Pancreas (tissue), 10 donors: ENCODE data around the gene TRAF3IP3. TPM values are rescaled to one million over a fixed set of nuclear protein-coding genes. Genes with fewer than 3 reads are reported as not detected.

ENCODE experiments used
- ATAC-seq, 4 donors: fragments of 200-7000 bp; cut with Tn5 transposase; one replicate each; pipeline versions ENCODE4 v1.8.0 to v1.9.1; 2020; ENCODE audit warnings: mild to moderate bottlenecking in 4 of 4, moderate library complexity in 4 of 4
- DNase-seq, 6 donors: peaks; one replicate each; pipeline ENCODE4 v3.0.0-alpha.2; 2020
- FAIRE-seq: peaks from 2 replicates; lab custom pipeline; 2012; peaks lifted over from hg19 to GRCh38; lab: Jason Lieb, UNC
- H3K27ac ChIP-seq, 4 donors: fragments of 200-600 bp; sonication (generic); 1 replicate in 3 of 4; 2 replicates in 1 of 4; pipeline versions ENCODE4 v1.5.0 to v1.8.0; 2020
- H3K27me3 ChIP-seq, 4 donors: fragments of 200-600 bp; one replicate each; pipeline ENCODE4 v1.8.0; 2021
- H3K36me3 ChIP-seq, 3 donors: fragments of 200-600 bp; sonication (generic) in 1 of 3; one replicate each; pipeline versions ENCODE4 v1.5.0 to v1.8.0; 2020 to 2021
- H3K4me1 ChIP-seq, 3 donors: fragments of 200-600 bp; one replicate each; pipeline ENCODE4 v1.8.0; 2021
- H3K4me3 ChIP-seq, 4 donors: fragments of 200-600 bp; sonication (generic) in 2 of 4; one replicate each; pipeline versions ENCODE4 v1.5.0 to v1.8.0; 2020 to 2021
- H3K9me3 ChIP-seq, 4 donors: fragments of 200-600 bp; one replicate each; pipeline ENCODE4 v1.8.0; 2021
- WGBS, 2 donors: extraction: QIAGEN DNeasy Blood & Tissue Kit; methylation state at CpG; one replicate each; pipeline ENCODE4 v1.1.7; 2013; 5-methylcytosine and 5-hydroxymethylcytosine counted together
- intact Hi-C, 3 donors: fragments of 100-400 bp; cut with DNase I; formaldehyde crosslinking; loops; one replicate each; pipeline versions ENCODE4 v1.11.1 to v1.14.2; 2022
- polyA plus RNA-seq, 2 donors: library from polyadenylated mRNA; stranded (reverse); fragments of 200-250 nt; gene quantifications; one replicate each; pipeline ENCODE4 v1.2.3, GENCODE V29; 2013
- total RNA-seq, 6 donors: library from RNA; stranded (reverse); fragmentation: NEBNext Ultra II Directional in 4 of 6; extraction: Animal tissue kit (Norgen Biotek cat#: 25700) in 4 of 6; gene quantifications; one replicate each; pipeline versions ENCODE4 v1.2.1 to v1.2.4, GENCODE V29; 2021 to 2023
- TF ChIP-seq, protein P1 (sequence below), 4 donors: fragments of 200-600 bp; sonication (generic) in 3 of 4; IDR thresholded peaks; one replicate each; pipeline versions ENCODE4 v1.5.0 to v1.8.0; 2021; ENCODE audit warnings: antibody characterized with exemption in 4 of 4
- donor health status: healthy with polysubstance abuse.
- donor health status: DM: no; HTN: no; CAD: no; lungs with moderate emphysema.
- donor health status: DM: no; HTN: no; CAD: no.
- donor health status: control.
- donor health status: control.
- donor health status: Bipolar disorder and iron deficiency.
- donor health status: DM: yes; HTN: yes; CAD: no.
- donor health status: DM: no; HTN: no; CAD: no.
- donor health status: DM: no; HTN: no; CAD: no.
- donor health status: DM: yes; HTN: yes; CAD: no.

Gene TRAF3IP3
- total and polyA plus RNA-seq, 8 donors: 0.42 to 5.5 (median 1.5) TPM

DNA sequence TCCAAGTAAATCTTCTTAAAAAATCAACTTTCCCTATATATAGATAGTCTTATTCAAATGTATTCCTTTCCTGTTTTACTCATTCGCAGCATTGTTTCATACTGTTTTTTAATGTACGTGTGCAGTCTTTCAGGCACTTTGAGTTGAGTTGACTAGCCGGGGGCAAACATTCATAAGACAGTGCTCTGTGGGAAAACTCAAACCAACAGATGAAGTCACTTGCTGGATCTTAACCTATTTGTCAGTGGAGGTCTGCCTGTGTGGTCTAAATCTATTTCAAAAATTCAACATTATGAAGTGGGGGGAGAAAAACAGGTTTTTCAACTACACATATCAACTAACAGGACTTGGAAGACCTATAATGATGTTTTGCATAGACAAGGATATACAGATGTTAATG lies 45.0 kb upstream of the TRAF3IP3 start:
- H3K36me3 ChIP-seq: no peaks in the 10 kb centered on the region
- H3K9me3 ChIP-seq: no peaks in the 10 kb centered on the region
- intact Hi-C loops: no loop called here
- WGBS, 2 donors: 74 to 76% methylated on average over 3 of the region's 3 CpGs
- H3K27ac ChIP-seq: no peak overlapping the region
- H3K4me1 ChIP-seq: no peaks in the 10 kb centered on the region
- DNase-seq (no peak), FAIRE-seq (no peak), ATAC-seq (no peak)
- no peaks in the 10 kb centered on the region for H3K27me3 ChIP-seq
- TF ChIP-seq, protein P1, sequence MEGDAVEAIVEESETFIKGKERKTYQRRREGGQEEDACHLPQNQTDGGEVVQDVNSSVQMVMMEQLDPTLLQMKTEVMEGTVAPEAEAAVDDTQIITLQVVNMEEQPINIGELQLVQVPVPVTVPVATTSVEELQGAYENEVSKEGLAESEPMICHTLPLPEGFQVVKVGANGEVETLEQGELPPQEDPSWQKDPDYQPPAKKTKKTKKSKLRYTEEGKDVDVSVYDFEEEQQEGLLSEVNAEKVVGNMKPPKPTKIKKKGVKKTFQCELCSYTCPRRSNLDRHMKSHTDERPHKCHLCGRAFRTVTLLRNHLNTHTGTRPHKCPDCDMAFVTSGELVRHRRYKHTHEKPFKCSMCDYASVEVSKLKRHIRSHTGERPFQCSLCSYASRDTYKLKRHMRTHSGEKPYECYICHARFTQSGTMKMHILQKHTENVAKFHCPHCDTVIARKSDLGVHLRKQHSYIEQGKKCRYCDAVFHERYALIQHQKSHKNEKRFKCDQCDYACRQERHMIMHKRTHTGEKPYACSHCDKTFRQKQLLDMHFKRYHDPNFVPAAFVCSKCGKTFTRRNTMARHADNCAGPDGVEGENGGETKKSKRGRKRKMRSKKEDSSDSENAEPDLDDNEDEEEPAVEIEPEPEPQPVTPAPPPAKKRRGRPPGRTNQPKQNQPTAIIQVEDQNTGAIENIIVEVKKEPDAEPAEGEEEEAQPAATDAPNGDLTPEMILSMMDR (IDR thresholded peaks at IDR 0.05): no peak
- no peak overlapping the region for H3K4me3 ChIP-seq

DNA sequence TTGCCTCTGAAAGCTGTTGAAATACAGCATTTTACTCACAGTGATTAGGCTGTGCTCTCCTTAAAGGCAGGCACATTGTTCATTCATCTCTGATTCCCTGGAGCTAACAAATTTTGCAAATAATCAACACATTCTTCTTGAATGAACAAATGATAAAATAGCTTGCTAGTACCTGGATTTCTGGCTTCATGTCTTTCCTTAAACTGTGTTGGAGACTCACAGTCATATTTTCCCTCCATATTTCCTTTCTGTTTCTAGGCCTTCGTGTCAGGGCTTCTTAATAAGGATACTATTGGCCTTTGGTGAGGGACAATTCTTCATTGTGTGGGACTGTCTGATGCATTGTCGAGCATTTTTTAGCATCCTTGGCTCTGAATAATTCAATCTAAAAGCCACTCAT lies 41.5 kb upstream of the TRAF3IP3 start:
- intact Hi-C loops: no loop called here
- FAIRE-seq (no peak), DNase-seq (no peak), ATAC-seq (no peak)
- Histone ChIP-seq H3K9me3 (no peaks in the 10 kb centered on the region), H3K27me3 (no peaks in the 10 kb centered on the region), H3K27ac (no peak overlapping the region), H3K36me3 (no peaks in the 10 kb centered on the region), H3K4me1 (no peaks in the 10 kb centered on the region), H3K4me3 (no peak overlapping the region)
- TF ChIP-seq, protein P1 (IDR thresholded peaks at IDR 0.05): no peak
- WGBS, 2 donors: 68 to 77% methylated on average over 2 of the region's 2 CpGs

DNA sequence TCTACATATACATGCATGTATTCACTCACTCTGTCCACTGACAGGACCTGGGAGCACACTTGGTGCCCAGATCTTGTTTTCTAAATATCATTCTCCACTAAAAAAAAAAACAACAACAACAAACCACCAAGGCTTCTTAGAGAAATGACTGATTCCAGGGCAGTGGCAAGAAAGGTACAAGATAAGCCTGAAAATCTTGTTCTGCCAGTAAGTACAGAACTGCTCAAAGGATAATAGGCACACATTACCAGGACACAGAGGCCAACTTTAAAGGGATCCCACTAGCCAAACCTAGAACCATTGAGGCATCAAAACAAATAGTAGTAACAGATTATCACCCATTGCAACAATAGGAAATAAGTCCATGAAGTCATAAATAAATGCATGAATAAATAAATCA lies 40.5 kb upstream of the TRAF3IP3 start:
- FAIRE-seq (no peak), ATAC-seq (no peak), DNase-seq (no peak)
- H3K4me1 ChIP-seq: no peaks in the 10 kb centered on the region
- TF ChIP-seq, protein P1 (IDR thresholded peaks at IDR 0.05): no peak
- no peak overlapping the region for H3K4me3 ChIP-seq
- no peaks in the 10 kb centered on the region for H3K9me3 ChIP-seq
- no peaks in the 10 kb centered on the region for H3K27me3 ChIP-seq
- no peak overlapping the region for H3K27ac ChIP-seq
- no peaks in the 10 kb centered on the region for H3K36me3 ChIP-seq
- intact Hi-C loops: no loop called here

DNA sequence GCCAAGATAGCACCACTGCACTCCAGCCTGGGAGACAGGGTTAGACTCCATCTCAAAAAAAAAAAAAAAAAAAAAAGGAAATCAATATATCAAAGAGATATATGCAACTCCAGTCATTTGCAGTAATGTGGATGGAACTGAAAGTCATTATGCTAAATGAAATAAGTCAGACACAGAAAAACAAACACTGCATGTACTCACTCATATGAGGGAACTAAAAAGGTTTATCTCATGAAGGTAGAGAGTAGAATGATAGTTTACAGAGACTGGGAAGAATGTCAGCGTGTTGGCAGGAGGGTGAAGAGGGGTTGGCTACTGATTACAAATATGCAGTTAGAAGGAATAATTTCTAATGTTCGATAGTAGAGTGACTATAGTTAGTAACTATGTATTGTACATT lies 38.0 kb upstream of the TRAF3IP3 start:
- TF ChIP-seq, protein P1 (IDR thresholded peaks at IDR 0.05): no peak
- Histone ChIP-seq H3K27ac (no peak overlapping the region), H3K27me3 (no peaks in the 10 kb centered on the region), H3K9me3 (no peaks in the 10 kb centered on the region), H3K4me3 (no peak overlapping the region), H3K36me3 (no peaks in the 10 kb centered on the region), H3K4me1 (no peaks in the 10 kb centered on the region)
- intact Hi-C loops: no loop called here
- FAIRE-seq (no peak), DNase-seq (no peak), ATAC-seq (no peak)
- WGBS, 2 donors: 57 to 71% methylated on average over 2 of the region's 2 CpGs

DNA sequence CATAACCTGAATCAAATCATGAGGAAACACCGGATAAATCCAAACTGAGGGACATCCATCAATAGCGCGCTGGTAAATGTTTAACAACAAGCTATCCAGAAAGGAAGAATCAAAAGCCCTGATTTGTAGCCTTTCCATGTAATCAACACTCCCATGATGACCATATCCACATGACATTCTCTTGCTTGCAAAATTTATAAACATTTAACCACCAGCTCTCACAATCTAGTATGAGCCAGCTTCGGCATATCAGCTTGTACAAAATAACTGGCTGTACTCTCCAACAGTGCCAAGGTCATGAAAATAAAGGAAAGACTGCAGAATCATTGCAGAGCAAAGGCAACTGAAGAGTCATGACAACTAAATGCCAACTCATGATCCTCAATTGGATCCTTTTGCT lies 35.5 kb upstream of the TRAF3IP3 start:
- no peaks in the 10 kb centered on the region for H3K36me3 ChIP-seq
- no peaks in the 10 kb centered on the region for H3K27me3 ChIP-seq
- H3K4me1 ChIP-seq: no peaks in the 10 kb centered on the region
- peak in 3 of 4 donors; percentile 37 to 77 (median 55) for ATAC-seq
- H3K4me3 ChIP-seq: no peak overlapping the region
- H3K27ac ChIP-seq: no peak overlapping the region
- intact Hi-C loops: no loop called here
- no peak for DNase-seq
- 56 to 62% methylated on average over 4 of the region's 4 CpGs for WGBS, 2 donors
- FAIRE-seq: no peak
- TF ChIP-seq, protein P1 (IDR thresholded peaks at IDR 0.05): no peak
- no peaks in the 10 kb centered on the region for H3K9me3 ChIP-seq
